Brain pericyte (primary cell): Measurements from ENCODE around the gene AP3B1.
"Not testable (repeated sequence)": the region's sequence is repeated elsewhere in the genome, so short reads cannot be mapped to it uniquely, and the experiment has no call there.

Experiments used
- DNase-seq: peaks from one replicate; pipeline ENCODE4 v3.0.0-alpha.2; 2012; ENCODE audit warnings: low read depth, low spot score

The AP3B1 gene

DNA sequence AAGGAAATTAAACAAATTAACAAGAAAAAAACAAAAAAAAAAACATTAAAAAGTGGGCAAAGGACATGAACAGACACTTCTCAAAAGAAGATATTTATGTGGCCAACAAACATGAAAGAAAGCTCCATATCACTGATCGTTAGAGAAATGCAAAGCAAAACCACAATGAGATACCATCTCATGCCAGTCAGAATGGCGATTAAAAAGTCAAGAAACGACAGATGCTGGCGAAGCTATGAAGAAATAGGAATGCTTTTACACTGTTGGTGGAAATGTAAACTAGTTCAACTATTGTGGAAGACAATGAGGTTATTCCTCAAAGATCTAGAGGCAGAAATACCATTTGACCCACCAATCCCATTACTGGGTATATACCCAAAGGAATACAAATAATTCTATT, 223.8 kb downstream of the AP3B1 start:
- not testable (repeated sequence) for DNase-seq

DNA sequence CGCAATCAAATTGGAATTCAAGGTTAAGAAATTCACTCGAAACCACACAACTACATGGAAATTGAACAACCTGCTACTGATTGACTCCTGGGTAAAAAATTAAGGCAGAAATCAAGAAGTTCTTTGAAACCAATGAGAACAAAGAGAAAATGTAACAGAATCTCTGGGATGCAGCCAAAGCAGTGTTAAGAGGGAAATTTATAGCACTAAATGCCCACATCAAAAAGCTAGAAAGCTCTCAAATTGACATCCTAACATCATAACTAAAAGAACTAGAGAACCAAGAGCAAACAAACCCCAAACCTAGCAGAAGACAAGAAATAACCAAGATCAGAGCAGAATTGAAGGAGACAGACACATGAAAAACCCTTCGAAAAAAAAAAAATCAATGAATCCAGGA, 226.9 kb downstream of the AP3B1 start:
- not testable (repeated sequence) for DNase-seq

DNA sequence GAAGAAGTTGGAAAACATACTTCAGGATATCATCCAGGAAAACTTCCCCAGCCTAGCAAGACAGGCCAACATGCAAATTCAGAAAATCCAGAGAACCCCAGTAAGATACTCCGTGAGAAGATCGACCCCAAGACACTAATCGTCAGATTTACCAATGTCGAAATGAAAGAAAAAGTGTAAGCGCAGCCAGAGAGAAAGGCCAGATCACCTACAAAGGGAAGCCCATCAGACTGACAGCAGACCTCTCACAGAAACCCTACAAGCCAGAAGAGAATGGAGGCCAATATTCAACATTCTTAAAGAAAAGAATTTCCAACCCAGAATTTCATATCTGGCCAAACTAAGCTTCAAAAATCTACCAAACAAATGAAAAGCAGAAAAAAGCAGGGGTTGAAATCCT, 227.8 kb downstream of the AP3B1 start:
- not testable (repeated sequence) for DNase-seq

DNA sequence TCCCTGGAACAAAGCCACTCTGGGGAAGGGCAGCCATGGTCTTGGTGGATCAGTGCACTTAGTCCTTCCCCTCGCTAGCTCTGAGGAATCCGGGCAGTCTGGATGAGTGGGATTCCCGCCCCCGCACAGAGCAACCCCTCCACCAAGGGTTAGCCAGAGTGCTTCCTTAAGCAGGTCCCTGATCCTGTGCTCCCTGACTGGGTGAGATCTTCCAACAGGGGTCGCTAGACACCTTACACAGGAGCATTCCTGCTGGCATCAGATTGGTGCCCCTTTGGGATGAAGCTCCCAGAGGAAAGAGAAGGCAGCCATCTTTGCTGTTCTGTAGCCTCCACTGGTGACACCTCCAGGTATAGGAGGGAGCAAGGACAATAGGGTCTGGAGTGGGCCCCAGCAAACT, 228.8 kb downstream of the AP3B1 start:
- DNase-seq, result no peak

DNA sequence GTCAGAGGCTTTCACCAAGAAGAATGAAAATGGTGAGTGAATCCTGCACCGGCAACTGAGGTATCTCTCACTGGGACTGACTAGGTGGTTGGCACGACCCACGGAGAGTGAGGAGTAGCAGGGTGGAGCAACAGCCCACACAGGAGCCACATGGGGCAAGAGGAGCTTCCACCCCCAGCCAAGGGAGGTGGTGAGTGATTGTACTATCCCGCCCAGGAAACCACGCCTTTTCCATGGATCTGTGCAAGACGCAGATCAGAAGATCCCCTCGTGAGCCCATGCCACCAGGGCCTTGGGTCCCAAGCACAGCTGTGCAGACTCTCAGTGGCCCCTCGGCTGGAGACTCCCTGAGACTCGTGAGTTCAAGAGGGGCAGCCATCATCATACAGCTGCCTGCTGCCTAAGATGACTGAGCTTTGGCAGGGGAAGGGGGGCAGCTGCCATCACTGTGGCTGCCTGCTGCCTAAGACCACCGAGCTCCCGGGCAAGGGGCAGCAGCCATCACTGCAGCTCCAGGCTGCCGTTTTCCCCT, 229.5 kb downstream of the AP3B1 start:
- no peak for DNase-seq

DNA sequence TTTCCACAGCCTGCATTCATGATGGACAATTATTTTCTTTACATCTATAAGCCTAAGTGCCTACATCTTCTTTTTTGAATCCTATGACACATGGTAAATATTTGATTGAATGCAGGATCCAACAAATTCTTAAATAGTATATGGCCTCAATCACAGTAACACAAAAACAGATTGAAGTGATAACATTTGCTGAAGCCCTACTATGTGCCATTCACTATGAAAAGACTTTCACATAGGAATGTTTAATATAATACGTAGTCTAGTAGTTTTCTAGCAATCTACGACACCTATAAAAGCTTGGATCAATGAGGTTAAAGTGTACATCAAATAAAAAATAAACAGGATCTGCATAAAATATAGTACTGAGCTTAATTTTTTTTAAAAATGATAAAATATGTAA, 231.0 kb downstream of the AP3B1 start:
- no peak for DNase-seq

DNA sequence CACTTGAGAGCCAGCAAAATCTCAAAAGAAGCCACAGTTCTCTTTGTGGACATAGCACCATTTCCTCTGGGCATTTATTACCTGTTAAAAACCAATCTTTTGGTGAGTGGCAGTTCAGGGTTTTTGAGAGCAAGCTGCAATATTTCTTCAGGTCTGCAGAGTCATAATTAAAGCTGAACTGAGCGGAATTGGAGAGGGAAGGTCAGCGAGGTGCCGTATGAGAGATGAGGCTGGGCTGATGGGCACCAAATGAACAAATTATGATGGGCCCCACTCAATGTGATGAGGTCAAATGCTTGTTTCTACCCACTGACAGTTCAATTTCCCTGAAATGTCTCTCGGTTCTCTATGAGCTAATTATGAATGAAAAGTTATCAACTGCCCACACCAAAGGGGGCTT, 231.9 kb downstream of the AP3B1 start:
- no peak for DNase-seq

DNA sequence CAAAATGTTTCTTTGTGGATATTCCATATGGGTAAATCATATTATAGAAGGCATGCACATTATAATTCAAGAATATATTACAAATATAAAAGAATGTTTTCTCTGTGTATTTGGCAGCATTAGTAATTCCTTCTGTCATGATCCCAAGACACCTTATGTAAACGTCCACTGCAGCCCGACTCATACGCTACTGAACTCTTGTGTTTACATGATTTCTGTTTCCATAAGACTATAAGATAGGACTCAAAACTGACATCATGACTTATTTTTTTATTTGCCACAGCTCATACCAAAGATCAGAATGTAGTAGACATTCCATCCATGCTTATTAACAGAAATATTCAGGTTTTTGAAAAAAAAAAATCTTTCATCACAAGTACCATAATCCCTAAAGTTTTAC, 234.1 kb downstream of the AP3B1 start:
- no peak for DNase-seq

DNA sequence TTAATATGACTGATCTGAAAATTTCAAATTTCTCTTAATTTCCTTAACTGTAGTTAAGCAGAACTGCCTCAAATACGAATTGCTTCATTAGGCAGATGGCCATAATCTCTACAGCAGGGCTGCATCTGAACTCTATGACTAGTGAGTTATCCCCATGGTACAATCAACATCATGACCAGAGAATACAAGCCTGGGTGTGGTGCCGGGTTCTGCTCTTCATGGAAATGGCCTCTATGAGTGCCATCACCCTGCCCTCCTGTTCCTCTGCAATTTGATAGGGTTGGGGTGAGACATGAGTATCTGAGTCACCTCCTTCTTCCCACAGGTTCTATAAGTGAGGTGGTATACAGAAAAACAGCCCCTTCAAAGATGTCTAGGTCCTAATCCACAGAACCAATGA, 235.9 kb downstream of the AP3B1 start:
- no peak for DNase-seq

DNA sequence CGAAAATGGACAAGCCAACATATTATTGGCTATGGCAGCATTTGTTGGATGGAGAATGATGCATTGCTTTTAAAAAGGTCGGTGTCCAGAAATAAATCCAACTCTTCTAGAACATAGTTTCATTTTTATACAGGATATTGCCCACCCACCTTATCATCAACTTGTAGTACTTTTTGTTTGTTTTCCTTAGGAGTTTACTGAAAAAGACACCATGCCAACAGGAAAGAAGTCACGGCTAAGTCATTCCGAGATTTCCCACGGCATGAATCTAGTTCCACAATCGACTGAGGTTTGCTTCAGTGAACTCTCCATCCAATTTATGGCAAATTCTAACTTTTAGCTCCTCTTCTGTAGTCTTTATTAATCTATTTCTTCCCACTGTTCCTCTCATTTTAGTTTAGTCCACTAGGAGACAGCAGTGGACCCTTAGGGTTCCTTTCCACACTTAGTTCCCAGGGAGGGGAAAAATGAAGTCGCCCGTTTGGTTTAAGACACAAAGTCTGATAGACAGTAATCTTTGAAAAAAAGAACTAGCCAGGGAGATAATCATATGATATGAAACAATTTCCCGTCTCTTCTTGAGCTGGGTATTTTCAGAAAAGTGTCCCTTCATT, 237.5 kb downstream of the AP3B1 start:
- DNase-seq, result no peak

DNA sequence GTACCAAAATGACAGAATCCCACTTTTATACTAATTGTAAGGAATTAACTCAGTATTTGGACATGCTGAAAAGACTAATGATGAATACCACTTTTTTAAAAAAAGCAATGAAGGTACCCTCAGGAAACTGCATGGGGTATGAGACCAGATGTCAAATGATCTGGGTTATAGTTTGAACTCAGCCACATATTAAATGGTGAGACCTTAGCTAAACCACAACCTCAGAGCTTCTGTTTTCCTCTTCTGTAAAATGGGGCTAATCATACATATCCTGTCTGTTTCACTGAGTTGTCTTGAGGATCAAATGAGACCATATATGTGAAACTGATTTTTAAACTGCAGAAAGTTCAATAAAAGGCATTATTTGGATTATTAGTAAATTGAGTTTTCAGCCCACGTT, 238.4 kb downstream of the AP3B1 start:
- DNase-seq, result no peak

DNA sequence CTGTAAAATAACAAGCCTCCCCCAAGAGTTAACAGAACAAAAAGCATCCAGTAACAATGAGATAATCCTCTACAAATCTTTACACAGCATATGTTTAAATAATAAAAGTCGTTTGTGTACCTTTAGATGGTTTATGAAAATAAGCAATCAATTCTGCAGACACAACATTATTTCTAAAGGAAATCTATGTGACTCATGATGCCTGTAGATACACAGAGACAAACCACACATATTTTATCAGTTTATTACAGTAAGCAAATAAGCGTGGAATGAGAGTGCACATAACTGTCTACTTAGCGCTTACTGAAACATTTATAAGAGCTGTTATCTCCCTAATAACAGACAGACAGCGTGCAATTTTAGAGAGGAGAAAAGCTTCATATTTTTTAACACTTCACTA, 243.6 kb downstream of the AP3B1 start:
- DNase-seq, result no peak

DNA sequence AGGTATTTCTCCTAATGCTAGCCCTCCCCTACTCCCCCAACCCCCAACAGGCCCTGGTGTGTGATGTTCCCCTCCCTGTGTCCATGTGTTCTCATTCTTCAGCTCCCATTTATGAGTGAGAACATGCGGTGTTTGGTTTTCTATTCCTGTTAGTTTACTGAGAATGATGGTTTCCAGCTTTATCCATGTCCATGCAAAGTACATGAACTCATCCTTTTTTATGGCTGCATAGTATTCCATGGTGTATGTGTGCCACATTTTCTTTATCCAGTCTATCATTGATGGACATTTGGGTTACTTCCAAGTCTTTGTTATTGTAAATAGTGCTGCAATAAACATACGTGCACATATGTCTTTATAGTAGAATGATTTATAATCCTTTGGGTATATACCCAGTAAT, 247.7 kb downstream of the AP3B1 start:
- not testable (repeated sequence) for DNase-seq

DNA sequence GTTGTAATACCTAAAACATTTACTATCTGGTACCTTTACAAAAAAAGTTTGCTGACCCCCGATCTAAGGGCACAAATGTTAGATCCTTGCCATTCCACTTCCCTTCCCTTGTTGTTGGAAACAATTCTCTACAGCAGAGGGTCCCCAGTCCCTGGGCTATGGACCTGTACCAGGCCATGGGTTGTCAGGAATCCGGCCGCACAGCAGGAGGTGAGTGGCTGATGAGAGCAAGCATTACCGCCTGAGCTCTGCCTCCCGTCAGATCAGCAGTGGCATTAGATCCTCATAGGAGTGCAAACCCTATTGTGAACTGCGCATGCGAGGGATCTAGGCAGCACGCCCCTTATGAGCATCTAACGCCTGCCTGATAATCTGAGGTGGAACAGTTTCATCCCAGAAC, 248.5 kb downstream of the AP3B1 start:
- DNase-seq, result no peak

DNA sequence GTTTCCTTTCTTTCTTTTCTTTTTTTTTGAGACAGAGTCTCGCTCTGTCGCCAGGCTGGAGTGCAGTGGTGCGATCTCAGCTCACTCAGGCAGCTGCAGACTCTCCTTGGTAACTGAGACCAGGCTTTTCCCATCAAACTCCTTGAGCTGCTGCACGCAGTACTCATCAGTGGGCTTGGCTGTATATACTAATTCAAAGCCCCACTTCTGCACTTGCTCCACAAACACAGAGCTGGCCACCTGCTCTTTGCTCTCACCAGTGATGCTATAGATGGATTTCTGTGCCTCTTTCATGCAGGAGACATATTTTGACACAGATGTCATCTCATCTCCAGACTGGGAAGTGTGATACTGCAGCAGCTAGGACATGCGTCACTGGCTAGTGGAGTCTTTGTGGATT, 252.7 kb downstream of the AP3B1 start:
- no peak for DNase-seq

DNA sequence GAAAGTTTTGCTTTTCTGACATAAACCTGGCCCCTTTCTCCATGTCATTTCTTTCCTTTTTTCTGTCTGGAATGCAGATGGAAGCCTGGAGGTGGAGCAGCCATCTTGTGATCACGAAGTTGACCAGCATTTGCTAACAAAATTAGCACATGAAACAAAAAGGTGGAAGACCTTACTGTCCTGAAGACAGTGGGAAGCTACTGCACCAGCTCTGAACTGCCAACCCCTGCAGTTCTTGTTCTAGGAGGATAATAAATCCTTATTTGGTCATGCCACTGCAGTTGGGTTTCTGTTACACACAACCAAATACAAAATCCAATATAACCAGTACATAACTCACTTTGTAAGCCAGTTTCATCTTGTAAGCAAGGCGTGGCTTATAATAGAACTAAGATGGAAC, 269.0 kb downstream of the AP3B1 start:
- DNase-seq, result no peak

DNA sequence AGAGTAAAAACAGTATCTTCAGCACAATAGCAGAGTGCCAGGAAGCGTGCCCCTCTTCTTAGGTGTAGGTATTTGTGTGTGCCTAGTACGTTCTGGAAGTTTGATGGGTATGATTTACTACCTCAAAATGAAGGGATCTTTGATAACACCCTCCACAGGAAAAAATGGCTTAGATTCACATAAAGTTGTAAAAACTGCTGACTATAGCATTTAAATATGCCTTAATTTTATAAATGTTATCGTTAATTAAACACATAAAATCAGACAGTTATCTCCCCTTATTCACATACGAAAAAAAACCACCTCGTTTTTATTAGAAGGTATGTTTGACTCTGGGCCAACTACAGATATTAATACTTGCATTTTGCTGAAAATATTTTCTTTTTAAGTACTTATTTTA, 274.8 kb downstream of the AP3B1 start:
- DNase-seq, result no peak

DNA sequence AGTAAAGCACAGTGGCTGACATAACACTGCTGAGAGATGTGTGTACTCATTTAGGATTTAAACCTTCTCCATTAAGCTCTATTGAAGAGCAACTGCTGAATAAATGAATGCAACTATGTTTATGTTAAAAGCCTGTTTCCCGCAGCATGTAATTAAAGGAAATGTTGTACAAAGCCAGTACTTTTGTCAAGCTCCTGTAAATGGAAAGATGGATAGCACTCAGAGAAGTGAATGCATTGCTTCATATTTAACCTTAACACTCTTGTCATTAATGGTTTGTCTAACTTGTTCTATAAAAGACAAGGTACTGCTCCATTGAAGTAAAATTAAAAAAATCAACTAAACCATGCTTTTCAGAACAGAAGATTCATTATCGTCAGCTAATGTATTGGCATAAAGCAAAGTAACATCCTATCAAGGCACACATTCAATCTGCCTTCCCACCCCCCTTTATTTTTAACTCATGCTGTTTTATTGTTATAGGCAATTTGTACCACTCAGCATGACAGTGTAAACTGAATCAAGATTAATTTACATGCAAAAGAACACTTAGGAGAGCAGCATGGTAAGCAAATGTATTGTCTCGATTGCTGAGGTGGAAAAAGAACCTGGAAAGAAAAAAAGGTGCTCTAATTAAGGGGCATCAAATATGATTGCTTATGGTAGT, 277.5 kb downstream of the AP3B1 start:
- no peak for DNase-seq

DNA sequence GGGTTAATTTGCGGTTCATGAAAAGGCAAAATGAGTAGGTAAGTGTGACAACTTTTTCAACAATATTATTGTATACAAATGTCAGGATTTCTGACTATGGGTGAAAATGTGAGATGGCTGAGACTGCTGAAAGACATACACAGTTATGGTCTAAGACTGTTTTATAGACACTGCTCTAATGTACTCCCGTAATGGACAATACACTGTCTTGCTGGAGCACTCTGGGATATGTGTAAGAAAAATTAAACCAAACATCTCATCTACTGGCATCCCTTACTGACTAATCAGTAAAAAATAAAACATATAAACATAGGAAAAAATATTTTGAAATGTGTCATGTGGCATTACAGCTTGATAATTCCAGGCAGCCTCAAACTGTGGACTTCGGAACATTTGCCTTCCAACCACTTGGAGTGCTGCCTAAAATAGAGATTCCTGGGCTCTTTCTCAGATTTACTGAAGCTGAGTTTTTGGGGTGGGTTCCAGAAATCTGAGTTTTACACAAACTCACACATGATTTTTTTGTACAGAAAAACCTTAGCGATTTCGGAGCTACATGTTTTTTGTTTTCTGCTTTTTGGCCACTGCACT, 284.5 kb downstream of the AP3B1 start:
- DNase-seq, result no peak

DNA sequence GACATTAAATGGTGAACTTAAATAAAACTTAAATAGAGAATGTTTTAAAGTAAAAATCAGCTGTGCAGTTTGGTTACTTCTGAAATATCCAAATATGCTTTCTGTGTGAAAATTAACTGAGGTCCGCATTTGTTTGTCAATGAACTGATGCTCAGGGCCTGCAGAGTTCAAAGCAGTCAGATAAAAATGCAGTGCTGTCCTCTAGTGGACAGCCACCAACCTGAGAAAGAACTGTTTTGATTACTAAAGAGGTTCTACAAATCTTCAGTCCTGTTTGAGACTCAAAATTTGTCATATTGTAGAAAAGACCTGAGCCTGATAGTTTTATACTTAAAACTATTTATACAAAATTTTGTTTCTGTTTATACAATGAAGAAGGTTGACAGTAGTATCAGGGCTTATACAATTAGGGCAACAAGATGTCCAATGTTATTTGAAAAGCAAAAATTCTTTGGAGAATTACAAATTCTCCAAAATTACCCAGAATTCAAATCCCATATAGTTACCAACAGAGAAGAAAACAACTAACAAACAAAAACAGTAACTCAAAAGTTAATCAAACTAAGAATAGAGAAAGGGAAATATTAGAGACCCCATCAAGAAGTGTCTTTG, 286.0 kb downstream of the AP3B1 start:
- DNase-seq, result no peak

DNA sequence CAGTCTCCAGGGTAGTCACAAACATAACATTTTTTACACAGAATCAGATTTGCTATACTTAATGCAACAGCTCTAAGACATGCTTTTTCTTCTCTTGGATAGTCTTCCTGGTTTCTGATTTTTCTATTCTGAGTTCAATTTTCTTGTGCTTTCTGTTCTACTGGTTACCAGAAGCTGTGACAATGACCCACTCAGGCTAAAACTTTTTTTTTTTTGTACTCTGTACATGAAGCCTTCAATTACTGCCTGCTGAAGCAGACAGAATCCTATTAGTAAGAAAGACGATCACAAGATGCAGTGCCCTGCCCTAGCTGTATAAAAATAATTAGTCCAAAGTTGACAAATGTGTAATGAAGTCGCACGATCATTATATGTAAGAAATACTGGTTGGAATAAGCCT, 287.3 kb downstream of the AP3B1 start:
- no peak for DNase-seq

DNA sequence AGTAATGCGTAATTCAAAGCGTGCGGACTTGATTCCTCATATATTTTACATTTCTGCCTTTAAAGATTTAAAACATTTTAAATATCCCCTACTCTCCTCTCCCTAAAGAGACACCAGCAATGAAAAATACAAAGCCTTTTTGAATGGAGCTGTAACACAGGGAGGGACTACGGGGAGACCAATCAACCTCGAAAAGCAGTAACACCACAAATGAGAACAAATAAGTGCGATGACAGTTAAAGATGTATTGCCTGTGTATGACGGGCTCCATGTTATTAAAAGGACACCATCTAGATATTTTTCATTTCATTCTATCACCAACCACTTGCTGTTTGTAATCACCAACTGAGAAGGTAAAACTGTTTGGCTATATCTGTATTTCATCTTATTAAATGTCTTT, 288.0 kb downstream of the AP3B1 start:
- no peak for DNase-seq
